Stomach (tissue), 9 donors: ENCODE measurements around the gene LAMTOR4. TPM values are rescaled to one million over a fixed set of nuclear protein-coding genes. Genes with fewer than 3 reads are reported as not detected.

Experiments used
- DNase-seq, 2 donors: peaks; one replicate each; pipeline versions ENCODE4 v3.0.0 to v3.0.0-alpha.2; 2013 to 2019
- H3K27ac ChIP-seq, 5 donors: fragments of 200-600 bp in 4 of 5; sonication (generic) in 4 of 5; one replicate each; pipeline ENCODE4 v1.5.1; 2013 to 2019; ENCODE audit warnings: mild to moderate bottlenecking in 1 of 5, moderate library complexity in 1 of 5
- H3K27me3 ChIP-seq, 3 donors: fragments of 200-600 bp; sonication (generic); one replicate each; pipeline ENCODE4 v1.5.1; 2017 to 2019; ENCODE audit warnings: mixed run types in 1 of 3
- H3K36me3 ChIP-seq, 4 donors: fragments of 200-600 bp; sonication (generic); 1 replicate in 3 of 4; 2 replicates in 1 of 4; pipeline ENCODE4 v1.5.1; 2016 to 2019
- H3K4me1 ChIP-seq, 4 donors: fragments of 200-600 bp; sonication (generic); one replicate each; pipeline ENCODE4 v1.5.1; 2016 to 2019
- H3K4me3 ChIP-seq, 4 donors: fragments of 200-600 bp; sonication (generic) in 3 of 4; one replicate each; pipeline ENCODE4 v1.5.1; 2016 to 2019; ENCODE audit warnings: mild to moderate bottlenecking in 1 of 4
- H3K9me3 ChIP-seq, 4 donors: fragments of 200-600 bp; sonication (generic); one replicate each; pipeline ENCODE4 v1.5.1; 2016 to 2019
- CTCF ChIP-seq, 7 experiments: fragments of 450-650 bp in 4 of 7; fragments of 200-600 bp in 3 of 7; sonication (generic) in 3 of 7; IDR thresholded peaks; one replicate each; pipeline ENCODE4 v1.5.1; 2016 to 2019; ENCODE audit warnings: antibody characterized with exemption in 7 of 7, control low read depth in 2 of 7, mild to moderate bottlenecking in 1 of 7
- EP300 ChIP-seq: sonication (generic); formaldehyde crosslinking; IDR thresholded peaks from one replicate; pipeline ENCODE4 v1.6.1; 2017; ENCODE audit warnings: antibody characterized with exemption
- POLR2A ChIP-seq, 4 donors: fragments of 450-650 bp; IDR thresholded peaks; one replicate each; pipeline ENCODE4 v1.6.1; 2016; ENCODE audit warnings: antibody characterized with exemption in 4 of 4, control low read depth in 2 of 4, mild to moderate bottlenecking in 1 of 4, moderate library complexity in 1 of 4
- POLR2AphosphoS5 ChIP-seq, 3 donors: sonication (generic); formaldehyde crosslinking; IDR thresholded peaks; one replicate each; pipeline ENCODE4 v1.6.1; 2016; ENCODE audit warnings: antibody characterized with exemption in 3 of 3
- WGBS, 5 donors: extraction: QIAGEN DNeasy Blood & Tissue Kit in 3 of 5; methylation state at CpG; one replicate each; pipeline versions ENCODE4 v1.1.5 to v1.1.7; 2013 to 2018; 5-methylcytosine and 5-hydroxymethylcytosine counted together
- intact Hi-C: fragments of 100-400 bp; cut with DNase I; formaldehyde crosslinking; loops from one replicate; pipeline ENCODE4 v1.15.1; 2023; ENCODE audit warnings: low total_unique reads
- polyA plus RNA-seq, 3 donors: library from polyadenylated mRNA; stranded (reverse); fragments of 200-250 nt; gene quantifications; one replicate each; pipeline ENCODE4 v1.2.3, GENCODE V29; 2013
- total RNA-seq, 5 donors: library from RNA; depleted of rRNA; stranded (reverse); fragments of >200 nt; gene quantifications; one replicate each; pipeline versions ENCODE4 v1.1.0 to v1.2.3, GENCODE V29; 2014 to 2016
- donor health status: healthy with polysubstance abuse.
- donor health status: Bipolar disorder and iron deficiency.
- donor health status: healthy.

LAMTOR4 gene
- total and polyA plus RNA-seq, 8 donors: 26.3 to 889 (median 274) TPM

GRCh38 chr7:100155553-100156317 lies 7.0 kb downstream of the LAMTOR4 start:
- peak overlapping the region in 4 of 5 donors; percentile 54 to 91 (median 73) for H3K27ac ChIP-seq
- intact Hi-C loops: no loop called here
- peaks cover 31 to 63% (median 51%) of the 10 kb centered on the region in 4 donors for H3K36me3 ChIP-seq
- no peak for DNase-seq
- H3K4me1 ChIP-seq: peaks cover 12 to 79% (median 52%) of the 10 kb centered on the region in 4 donors
- 58 to 75% (median 62%) methylated on average over 20 of the region's 20 CpGs for WGBS, 5 donors
- H3K4me3 ChIP-seq: no peak overlapping the region
- H3K9me3 ChIP-seq: no peaks in the 10 kb centered on the region
- no peaks in the 10 kb centered on the region for H3K27me3 ChIP-seq
- TF ChIP-seq CTCF (IDR thresholded peaks at IDR 0.05) (no peak), POLR2AphosphoS5 (IDR thresholded peaks at IDR 0.05) (no peak), EP300 (no peak), POLR2A (IDR thresholded peaks at IDR 0.05) (no peak)

- intact Hi-C loops: no loop called here
- Histone ChIP-seq H3K9me3 (no peaks in the 10 kb centered on the region), H3K4me3 (peak overlapping the region in 2 of 4 donors; percentile 86 to 99), H3K27ac (peak overlapping the region; percentile 52 to 93 (median 90)), H3K27me3 (no peaks in the 10 kb centered on the region), H3K4me1 (peaks cover 12 to 71% (median 50%) of the 10 kb centered on the region in 4 donors), H3K36me3 (peaks cover 31 to 58% (median 49%) of the 10 kb centered on the region in 4 donors)
- no peak for TF ChIP-seq POLR2A (IDR thresholded peaks at IDR 0.05)
- no peak for TF ChIP-seq EP300
- TF ChIP-seq POLR2AphosphoS5 (IDR thresholded peaks at IDR 0.05): no peak
- no peak for TF ChIP-seq CTCF (IDR thresholded peaks at IDR 0.05)
- 71 to 78% (median 72%) methylated on average over 16 of the region's 16 CpGs for WGBS, 5 donors
- peak in 1 of 2 donors; percentile 53 for DNase-seq
Observed at GRCh38 chr7:100156331-100157068, 7.8 kb downstream of the LAMTOR4 start.

- no peak for TF ChIP-seq POLR2A (IDR thresholded peaks at IDR 0.05)
- TF ChIP-seq EP300: no peak
- TF ChIP-seq CTCF (IDR thresholded peaks at IDR 0.05): no peak
- TF ChIP-seq POLR2AphosphoS5 (IDR thresholded peaks at IDR 0.05): no peak
- 43 to 68% (median 58%) methylated on average over 5 of the region's 5 CpGs for whole genome bisulfite sequencing, 5 donors
- Histone ChIP-seq H3K4me3 (peak overlapping the region in 3 of 4 donors; percentile 81 to 99 (median 86)), H3K9me3 (no peaks in the 10 kb centered on the region), H3K27ac (peak overlapping the region; percentile 52 to 93 (median 90)), H3K36me3 (peaks cover 31 to 53% (median 46%) of the 10 kb centered on the region in 4 donors), H3K27me3 (no peaks in the 10 kb centered on the region), H3K4me1 (peaks cover 12 to 66% (median 50%) of the 10 kb centered on the region in 4 donors)
- DNase-seq: no peak
- intact Hi-C loops: no loop called here
Observed at GRCh38 chr7:100157069-100157333, 8.3 kb downstream of the LAMTOR4 start.

GRCh38 chr7:100157334-100158228 lies 8.9 kb downstream of the LAMTOR4 start:
- H3K27me3 ChIP-seq: no peaks in the 10 kb centered on the region
- H3K4me3 ChIP-seq: peak overlapping the region; percentile 81 to 99 (median 91)
- WGBS, 5 donors: 12 to 23% (median 15%) methylated on average over 23 to 32 of the region's 32 CpGs
- intact Hi-C loops: no loop called here
- H3K9me3 ChIP-seq: no peaks in the 10 kb centered on the region
- TF ChIP-seq CTCF (IDR thresholded peaks at IDR 0.05) (peak in 1 of 7 experiments; percentile 18), POLR2AphosphoS5 (IDR thresholded peaks at IDR 0.05) (no peak), EP300 (no peak), POLR2A (IDR thresholded peaks at IDR 0.05) (no peak)
- H3K36me3 ChIP-seq: peaks cover 31 to 47% (median 43%) of the 10 kb centered on the region in 4 donors
- peaks cover 12 to 60% (median 50%) of the 10 kb centered on the region in 4 donors for H3K4me1 ChIP-seq
- DNase-seq: peak in 1 of 2 donors; percentile 72
- H3K27ac ChIP-seq: peak overlapping the region; percentile 83 to 93 (median 90)
